Mesenteric fat pad (tissue), 1 donor: ENCODE results near the gene PSMD5. TPM values are rescaled to one million over a fixed set of nuclear protein-coding genes. Genes with fewer than 3 reads are reported as not detected.

Experiments
- total RNA-seq: library from RNA; stranded (reverse); fragmentation: NEBNext Ultra II Directional; extraction: Animal tissue kit (Norgen Biotek cat#: 25700); gene quantifications from one replicate; pipeline ENCODE4 v1.2.1, GENCODE V29; 2021
- donor health status: DM: yes; HTN: yes; CAD: no.

The PSMD5 gene
- total RNA-seq, 1 donor from 2014 or later: 54.6 TPM

Other genes with a start within 250 kb of the PSMD5 start
- gene MEGF9, start 128.5 kb downstream of the PSMD5 start, total RNA-seq: 24.5 TPM
- gene FBXW2, start 49.5 kb downstream of the PSMD5 start, total RNA-seq: 66.9 TPM
- 13.7 TPM for gene PHF19, start 34.3 kb upstream of the PSMD5 start, total RNA-seq
- 1.6 TPM for gene TRAF1, start 83.9 kb upstream of the PSMD5 start, total RNA-seq
- 2.1 TPM for gene C5, start 207.4 kb upstream of the PSMD5 start, total RNA-seq
- 12.7 TPM for gene CNTRL, start 232.0 kb upstream of the PSMD5 start, total RNA-seq